ENCODE data around the gene PKIG. TPM values are rescaled to one million over a fixed set of nuclear protein-coding genes. Genes with fewer than 3 reads are reported as not detected.
A peak's percentile ranks its signal among the peaks of the same experiment; 100 is the strongest.

PKIG gene
- total RNA-seq, 1 experiment from 2014 or later: 27.0 TPM

GRCh38 chr20:44600301-44600700, 17.9 kb downstream of the PKIG start:
- DNase-seq: no peak
- H4K8ac ChIP-seq (replicated peaks; ENCODE audit: insufficient read length, low read depth, low read length): no peak overlapping the region
- H2AK5ac ChIP-seq (ENCODE audit: insufficient read length, low read length): no peak overlapping the region
- H2BK12ac ChIP-seq (ENCODE audit: insufficient read length, low read depth, low read length): no peak overlapping the region
- no peak overlapping the region for H2AFZ ChIP-seq (ENCODE audit: low read length)
- H2BK20ac ChIP-seq (ENCODE audit: low read depth, low read length, poor library complexity, severe bottlenecking): no peak overlapping the region
- Mint-ChIP-seq H3K4me3 (no peak overlapping the region), H3K27me3 (ENCODE audit: low read depth) (no peaks in the 10 kb centered on the region), H3K9me3 (no peaks in the 10 kb centered on the region), H3K4me1 (peaks cover 31 to 35% of the 10 kb centered on the region in 2 experiments), H3K36me3 (ENCODE audit: insufficient read depth in 1 of 3, low read depth in 3 of 3) (no peaks in the 10 kb centered on the region), H3K27ac (peak overlapping the region in 1 of 3 experiments; percentile 16; a peak in 2 of 7 replicates)
- H3K9me3 ChIP-seq (ENCODE audit: control insufficient read depth, low read depth, low read length): no peaks in the 10 kb centered on the region
- WGBS (ENCODE audit: extremely low coverage, insufficient read length, low lambda C conversion rate): no CpG with 5 or more reads among the region's 4 CpGs
- H3K14ac ChIP-seq (ENCODE audit: insufficient read depth, low read length): no peak overlapping the region
- H3K4me1 ChIP-seq (ENCODE audit: insufficient read depth, low read length): peaks cover 8% of the 10 kb centered on the region; the same call in 1 of the 2 replicates
- H4K5ac ChIP-seq (ENCODE audit: insufficient read length, low read depth, low read length): no peak overlapping the region
- H3K23ac ChIP-seq (ENCODE audit: insufficient read length, low read depth, low read length): no peak overlapping the region
- no peaks in the 10 kb centered on the region for H3K79me1 ChIP-seq (ENCODE audit: insufficient read depth, low read depth, low read length, poor library complexity, severe bottlenecking)
- H4K91ac ChIP-seq (ENCODE audit: insufficient read length, low read depth, low read length): no peak overlapping the region
- H3K27me3 ChIP-seq (ENCODE audit: insufficient read depth, low read length): no peaks in the 10 kb centered on the region
- H2BK120ac ChIP-seq (ENCODE audit: low read depth, low read length, poor library complexity, severe bottlenecking): no peak overlapping the region
- H2BK15ac ChIP-seq (ENCODE audit: low read depth, low read length): no peak overlapping the region
- H3K56ac ChIP-seq (ENCODE audit: insufficient read length, low read depth, low read length): no peak overlapping the region
- H3K23me2 ChIP-seq (ENCODE audit: insufficient read length, low read depth, low read length, poor library complexity, severe bottlenecking): no peaks in the 10 kb centered on the region
- H3K9ac ChIP-seq (ENCODE audit: extremely low read depth, insufficient read length, low read length): no peak overlapping the region
- no peak for TF ChIP-seq CTCF (conservative IDR thresholded peaks at IDR 0.05)
- no peak overlapping the region for H3K27ac ChIP-seq (ENCODE audit: insufficient read length, low read depth, low read length)
- no peak overlapping the region for H3T11ph ChIP-seq (ENCODE audit: low read length)
- H3K4ac ChIP-seq (ENCODE audit: low read depth, low read length): no peak overlapping the region
- H3K18ac ChIP-seq (ENCODE audit: insufficient read length, low read depth, low read length): no peak overlapping the region
- no peaks in the 10 kb centered on the region for H3K79me2 ChIP-seq (ENCODE audit: insufficient read depth, low read length)
- no peaks in the 10 kb centered on the region for H4K20me1 ChIP-seq (ENCODE audit: control insufficient read depth, insufficient read depth, insufficient read length)
- no peak overlapping the region for H3K4me2 ChIP-seq (ENCODE audit: insufficient read depth, insufficient read length, low read length)
- H2BK5ac ChIP-seq (ENCODE audit: insufficient read length, low read length): no peak overlapping the region
